Esophagus muscularis mucosa (tissue), 4 donors: ENCODE data around the gene ZNF835. TPM values are rescaled to one million over a fixed set of nuclear protein-coding genes. Genes with fewer than 3 reads are reported as not detected.

ENCODE experiments used
- DNase-seq: peaks from one replicate; pipeline ENCODE4 v3.0.0-alpha.2; 2017; ENCODE audit errors: extremely low spot score
- H3K27ac ChIP-seq, 4 donors: fragments of 200-600 bp; sonication (generic); replicated peaks in 1 of 4; 1 replicate in 3 of 4; 2 replicates in 1 of 4; pipeline ENCODE4 v1.5.1; 2016 to 2019; ENCODE audit warnings: mild to moderate bottlenecking in 1 of 4
- H3K27me3 ChIP-seq, 4 donors: fragments of 200-600 bp; sonication (generic); one replicate each; pipeline versions ENCODE4 v1.5.1 to v1.6.0; 2016 to 2019
- H3K36me3 ChIP-seq, 4 donors: fragments of 200-600 bp; sonication (generic); one replicate each; pipeline ENCODE4 v1.5.1; 2016 to 2019
- H3K4me1 ChIP-seq, 4 donors: fragments of 200-600 bp; sonication (generic); one replicate each; pipeline ENCODE4 v1.5.1; 2016 to 2019
- H3K4me3 ChIP-seq, 4 donors: fragments of 200-600 bp; sonication (generic); 1 replicate in 2 of 4; 2 replicates in 2 of 4; pipeline ENCODE4 v1.5.1; 2016 to 2019; ENCODE audit warnings: mild to moderate bottlenecking in 4 of 4, moderate library complexity in 1 of 4
- H3K9me3 ChIP-seq, 4 donors: fragments of 200-600 bp; sonication (generic); 1 replicate in 3 of 4; 2 replicates in 1 of 4; pipeline ENCODE4 v1.5.1; 2016 to 2019
- EP300 ChIP-seq: sonication (generic); formaldehyde crosslinking; IDR thresholded peaks from one replicate; pipeline ENCODE4 v1.6.1; 2017; ENCODE audit warnings: antibody characterized with exemption
- POLR2A ChIP-seq: fragments of 450-650 bp; IDR thresholded peaks from one replicate; pipeline ENCODE4 v1.6.1; 2017; ENCODE audit warnings: antibody characterized with exemption, moderate library complexity, mild to moderate bottlenecking, low read depth
- POLR2AphosphoS5 ChIP-seq, 2 donors: sonication (generic); formaldehyde crosslinking; IDR thresholded peaks; one replicate each; pipeline ENCODE4 v1.6.1; 2017; ENCODE audit warnings: antibody characterized with exemption in 2 of 2
- WGBS: methylation state at CpG from one replicate; pipeline ENCODE4 v1.1.5; 2018; 5-methylcytosine and 5-hydroxymethylcytosine counted together
- intact Hi-C: fragments of 100-400 bp; cut with DNase I; formaldehyde crosslinking; loops from one replicate; pipeline ENCODE4 v1.15.1; 2023
- total RNA-seq, 4 donors: library from RNA; depleted of rRNA; stranded (reverse); fragments of >200 nt; gene quantifications; one replicate each; pipeline versions ENCODE4 v1.1.0 to v1.2.1, GENCODE V29; 2016
- TF ChIP-seq, protein P1 (sequence below), 3 experiments: fragments of 200-600 bp in 2 of 3; fragments of 450-650 bp in 1 of 3; sonication (generic) in 2 of 3; IDR thresholded peaks; one replicate each; pipeline ENCODE4 v1.5.1; 2017 to 2019; ENCODE audit warnings: antibody characterized with exemption in 3 of 3, mild to moderate bottlenecking in 2 of 3, moderate library complexity in 1 of 3

Gene ZNF835
- total RNA-seq, 4 donors from 2014 or later, result 3.0 to 11.4 (median 6.7) TPM

- H3K9me3 ChIP-seq, result peaks cover 0 to 19% (median 5%) of the 10 kb centered on the region in 4 donors
- no peak overlapping the region for H3K27ac ChIP-seq
- no peaks in the 10 kb centered on the region for H3K4me1 ChIP-seq
- H3K36me3 ChIP-seq, result no peaks in the 10 kb centered on the region
- DNase-seq, result no peak
- TF ChIP-seq POLR2AphosphoS5 (IDR thresholded peaks at IDR 0.05) (no peak), POLR2A (no peak), EP300 (no peak)
- TF ChIP-seq, protein P1, sequence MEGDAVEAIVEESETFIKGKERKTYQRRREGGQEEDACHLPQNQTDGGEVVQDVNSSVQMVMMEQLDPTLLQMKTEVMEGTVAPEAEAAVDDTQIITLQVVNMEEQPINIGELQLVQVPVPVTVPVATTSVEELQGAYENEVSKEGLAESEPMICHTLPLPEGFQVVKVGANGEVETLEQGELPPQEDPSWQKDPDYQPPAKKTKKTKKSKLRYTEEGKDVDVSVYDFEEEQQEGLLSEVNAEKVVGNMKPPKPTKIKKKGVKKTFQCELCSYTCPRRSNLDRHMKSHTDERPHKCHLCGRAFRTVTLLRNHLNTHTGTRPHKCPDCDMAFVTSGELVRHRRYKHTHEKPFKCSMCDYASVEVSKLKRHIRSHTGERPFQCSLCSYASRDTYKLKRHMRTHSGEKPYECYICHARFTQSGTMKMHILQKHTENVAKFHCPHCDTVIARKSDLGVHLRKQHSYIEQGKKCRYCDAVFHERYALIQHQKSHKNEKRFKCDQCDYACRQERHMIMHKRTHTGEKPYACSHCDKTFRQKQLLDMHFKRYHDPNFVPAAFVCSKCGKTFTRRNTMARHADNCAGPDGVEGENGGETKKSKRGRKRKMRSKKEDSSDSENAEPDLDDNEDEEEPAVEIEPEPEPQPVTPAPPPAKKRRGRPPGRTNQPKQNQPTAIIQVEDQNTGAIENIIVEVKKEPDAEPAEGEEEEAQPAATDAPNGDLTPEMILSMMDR (IDR thresholded peaks at IDR 0.05), result no peak
- peaks cover 0 to 20% (median 6%) of the 10 kb centered on the region in 4 donors for H3K27me3 ChIP-seq
- H3K4me3 ChIP-seq, result no peak overlapping the region
- intact Hi-C loops, result no loop called here
- 40% methylated on average over 7 of the region's 7 CpGs for WGBS
Observed at GRCh38 chr19:56639217-56639616, 32.3 kb downstream of the ZNF835 start.

GRCh38 chr19:56637976-56638555 is 33.5 kb downstream of the ZNF835 start:
- TF ChIP-seq EP300, result no peak
- peak; percentile 47 to 56 for TF ChIP-seq POLR2AphosphoS5 (IDR thresholded peaks at IDR 0.05)
- TF ChIP-seq POLR2A, result no peak
- Histone ChIP-seq H3K36me3 (no peaks in the 10 kb centered on the region), H3K9me3 (peaks cover 0 to 22% (median 12%) of the 10 kb centered on the region in 4 donors), H3K27ac (no peak overlapping the region), H3K27me3 (peaks cover 0 to 8% (median 2%) of the 10 kb centered on the region in 4 donors), H3K4me3 (no peak overlapping the region), H3K4me1 (no peaks in the 10 kb centered on the region)
- 8% methylated on average over 19 of the region's 21 CpGs for WGBS
- DNase-seq, result no peak
- intact Hi-C loops, result no loop called here

DNA sequence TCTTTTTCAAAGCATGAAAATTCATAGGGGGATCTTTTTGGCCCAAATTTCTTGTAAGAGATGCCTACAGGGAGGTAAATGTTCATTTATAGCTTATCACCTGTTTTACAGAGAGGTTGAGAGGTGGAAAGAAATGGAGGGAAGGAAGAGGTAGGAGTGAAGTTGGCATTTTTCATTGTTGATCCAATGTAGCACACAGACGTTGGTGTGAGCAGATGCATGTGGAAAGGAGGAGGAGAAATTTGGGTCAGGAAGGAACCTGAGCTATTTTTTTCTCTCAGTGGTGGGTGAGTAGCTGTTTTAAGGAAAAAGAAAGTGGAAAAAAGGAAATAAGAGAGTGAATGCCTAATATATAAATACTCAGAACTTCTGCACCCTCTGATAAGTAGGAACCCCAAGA is 38.5 kb downstream of the ZNF835 start:
- Histone ChIP-seq H3K4me3 (no peak overlapping the region), H3K9me3 (peaks cover 0 to 49% (median 27%) of the 10 kb centered on the region in 4 donors), H3K36me3 (peaks cover 0 to 6% (median under 1%) of the 10 kb centered on the region in 4 donors), H3K27ac (no peak overlapping the region), H3K27me3 (no peaks in the 10 kb centered on the region), H3K4me1 (no peaks in the 10 kb centered on the region)
- intact Hi-C loops, result no loop called here
- TF ChIP-seq POLR2AphosphoS5 (IDR thresholded peaks at IDR 0.05) (no peak), EP300 (no peak), POLR2A (no peak)
- TF ChIP-seq, protein P1 (IDR thresholded peaks at IDR 0.05), result no peak
- WGBS, result 26% methylated on average over 1 of the region's 1 CpG
- DNase-seq, result no peak

DNA sequence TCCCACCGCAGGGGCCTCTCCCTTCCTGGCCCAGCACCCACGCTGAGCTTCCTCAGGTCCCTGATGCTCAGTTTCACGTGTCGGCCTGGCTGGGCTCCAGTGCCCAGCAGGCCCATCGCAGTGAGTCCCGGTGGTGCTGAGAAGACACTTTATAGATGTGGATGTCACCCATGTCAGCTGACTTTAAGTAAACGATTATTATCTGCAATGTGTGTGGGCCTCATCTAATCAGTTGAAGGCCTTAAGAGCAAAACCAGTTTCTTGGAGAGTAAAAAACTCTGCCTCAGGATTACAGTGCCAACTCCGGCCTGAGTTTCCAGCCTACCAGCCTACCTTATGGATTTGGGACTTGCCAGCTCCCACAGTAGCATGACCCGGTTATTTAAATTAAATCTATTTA is 45.8 kb downstream of the ZNF835 start:
- Histone ChIP-seq H3K27ac (no peak overlapping the region), H3K4me1 (no peaks in the 10 kb centered on the region), H3K9me3 (peaks cover 0 to 61% (median 14%) of the 10 kb centered on the region in 4 donors), H3K36me3 (peaks cover 16 to 52% (median 50%) of the 10 kb centered on the region in 4 donors), H3K27me3 (no peaks in the 10 kb centered on the region), H3K4me3 (no peak overlapping the region)
- TF ChIP-seq POLR2AphosphoS5 (IDR thresholded peaks at IDR 0.05) (no peak), POLR2A (no peak), EP300 (no peak)
- TF ChIP-seq, protein P1 (IDR thresholded peaks at IDR 0.05), result no peak
- intact Hi-C loops, result no loop called here
- DNase-seq, result no peak
- WGBS, result 95% methylated on average over 9 of the region's 9 CpGs

DNA sequence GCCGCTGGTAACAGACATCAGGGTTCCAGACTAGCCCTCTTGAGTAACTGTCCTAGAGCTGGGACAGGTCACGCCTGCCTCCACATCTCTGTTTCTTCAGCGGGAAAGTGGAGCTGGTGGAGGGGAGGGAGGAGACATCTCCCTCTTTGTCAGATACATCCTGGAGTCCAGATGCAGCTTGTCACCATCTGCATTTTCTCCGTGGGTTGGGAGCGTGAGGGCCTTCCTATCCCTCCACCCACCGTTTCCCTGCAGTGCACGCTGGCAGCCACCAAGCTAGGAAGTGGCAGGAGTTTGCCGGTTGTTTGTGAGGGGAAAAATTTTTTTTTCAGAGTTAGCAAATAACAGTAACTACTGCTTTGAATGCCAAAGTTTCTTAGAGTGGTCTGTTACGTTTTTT is 48.6 kb downstream of the ZNF835 start:
- intact Hi-C loops, result no loop called here

More for the DNA sequence above, 48.6 kb downstream of the ZNF835 start:
- TF ChIP-seq, protein P1 (IDR thresholded peaks at IDR 0.05), result no peak
- TF ChIP-seq EP300 (no peak), POLR2AphosphoS5 (IDR thresholded peaks at IDR 0.05) (no peak), POLR2A (no peak)
- H3K27ac ChIP-seq, result no peak overlapping the region
- peaks cover 0 to 56% (median 7%) of the 10 kb centered on the region in 4 donors for H3K9me3 ChIP-seq
- WGBS, result 64% methylated on average over 8 of the region's 9 CpGs
- H3K27me3 ChIP-seq, result no peaks in the 10 kb centered on the region
- peaks cover 16 to 62% (median 52%) of the 10 kb centered on the region in 4 donors for H3K36me3 ChIP-seq
- H3K4me3 ChIP-seq, result no peak overlapping the region
- no peak for DNase-seq
- no peaks in the 10 kb centered on the region for H3K4me1 ChIP-seq
